HepG2 (cell line): ENCODE measurements around the gene PRSS16.
A peak's percentile ranks its signal among the peaks of the same experiment; 100 is the strongest.

Experiments
- ATF7 ChIP-seq, 2 experiments: fragments of 450-650 bp in 1 of 2; sonication (generic) in 1 of 2; formaldehyde crosslinking in 1 of 2; IDR thresholded peaks; 2 replicates each; pipeline versions ENCODE4 v1.4.0 to v1.6.1; 2016 to 2020; ENCODE audit warnings: antibody characterized with exemption in 1 of 2, mild to moderate bottlenecking in 1 of 2, missing genetic modification reagents in 1 of 2
- CBX5 ChIP-seq: sonication (generic); formaldehyde crosslinking; IDR thresholded peaks from 2 replicates; pipeline ENCODE4 v1.4.0; 2020; ENCODE audit warnings: missing genetic modification reagents, borderline replicate concordance
- EP300 ChIP-seq, 3 experiments: sonication (generic) in 1 of 3; formaldehyde crosslinking in 1 of 3; IDR thresholded peaks; 2 replicates each; pipeline versions ENCODE4 v1.5.1 to v1.6.1; 2011 to 2020; ENCODE audit warnings: low read depth in 2 of 3, low read length in 2 of 3, borderline replicate concordance in 1 of 3, improper control_type of control experiment in 1 of 3, mild to moderate bottlenecking in 1 of 3, missing genetic modification reagents in 1 of 3, moderate library complexity in 1 of 3
- JUN ChIP-seq: sonication (generic); formaldehyde crosslinking; IDR thresholded peaks from 2 replicates; pipeline ENCODE4 v1.4.0; 2020; ENCODE audit warnings: mild to moderate bottlenecking, missing genetic modification reagents
- SCMH1 ChIP-seq: sonication (generic); formaldehyde crosslinking; IDR thresholded peaks from 2 replicates; pipeline ENCODE4 v1.9.0; 2021; ENCODE audit warnings: missing genetic modification reagents, mild to moderate bottlenecking, borderline replicate concordance
- ZFP36 ChIP-seq: fragments of 150-350 bp; IDR thresholded peaks from 2 replicates; pipeline ENCODE4 v1.6.1; 2018; ENCODE audit warnings: borderline replicate concordance, low read length, low read depth; ENCODE audit not compliant: partially characterized antibody
- ZFP36L2 ChIP-seq: sonication (generic); formaldehyde crosslinking; IDR thresholded peaks from 2 replicates; pipeline ENCODE4 v1.4.0; 2020; ENCODE audit warnings: missing genetic modification reagents
- ZMYM4 ChIP-seq: sonication (generic); formaldehyde crosslinking; IDR thresholded peaks from 2 replicates; pipeline ENCODE4 v1.8.1; 2023; ENCODE audit warnings: mild to moderate bottlenecking, missing genetic modification reagents
- TF ChIP-seq, protein P1 (sequence below): sonication (generic); formaldehyde crosslinking; IDR thresholded peaks from 2 replicates; pipeline ENCODE4 v1.4.0; 2020; ENCODE audit warnings: missing genetic modification reagents

DNA sequence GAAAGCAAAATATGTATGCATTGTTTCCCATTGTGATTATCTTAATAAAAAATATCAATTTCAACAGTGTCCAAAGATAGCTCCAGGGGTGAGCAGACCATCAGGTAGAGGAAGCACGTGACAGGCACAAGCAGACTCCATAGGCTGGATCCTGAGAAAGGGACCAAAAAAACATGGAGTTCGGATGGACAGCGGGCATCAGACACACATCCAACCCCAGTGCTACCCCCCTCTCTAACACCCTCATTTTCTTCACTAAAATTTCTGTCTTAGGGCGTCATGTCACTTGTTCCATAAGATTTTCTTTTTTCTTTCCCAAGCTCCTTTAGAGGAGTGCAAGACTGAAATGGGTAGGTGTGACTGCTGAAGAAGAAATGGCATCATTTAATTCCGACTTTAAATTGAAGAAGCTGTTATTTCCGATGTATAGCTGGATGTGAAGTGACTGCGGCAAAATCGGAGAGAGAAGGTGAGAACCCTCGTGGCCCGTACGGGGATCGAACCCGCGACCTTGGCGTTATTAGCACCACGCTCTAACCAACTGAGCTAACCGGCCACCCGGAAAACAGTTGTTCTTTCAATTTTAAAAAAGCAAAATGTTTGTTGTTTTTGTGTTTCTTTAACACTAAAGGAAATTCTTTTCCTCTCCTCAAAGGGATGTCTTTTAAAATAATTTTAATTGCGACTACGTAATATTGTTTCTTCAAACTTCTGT is 10.3 kb upstream of the PRSS16 start:
- TF ChIP-seq JUN (CRISPR knock-in tag) (no peak), ZMYM4 (CRISPR knock-in tag) (no peak), ZFP36L2 (CRISPR knock-in tag) (no peak), SCMH1 (no peak), ATF7 (IDR thresholded peaks at IDR 0.05) (no peak), ATF7 (CRISPR knock-in tag; IDR thresholded peaks at IDR 0.05) (no peak), EP300 (IDR thresholded peaks at IDR 0.05; ENCODE audit: low read depth in 2 of 2, low read length in 2 of 2) (no peak), EP300 (CRISPR knock-in tag; IDR thresholded peaks at IDR 0.05; ENCODE audit: borderline replicate concordance) (no peak), CBX5 (CRISPR knock-in tag) (no peak), ZFP36 (no peak)
- TF ChIP-seq, protein P1, sequence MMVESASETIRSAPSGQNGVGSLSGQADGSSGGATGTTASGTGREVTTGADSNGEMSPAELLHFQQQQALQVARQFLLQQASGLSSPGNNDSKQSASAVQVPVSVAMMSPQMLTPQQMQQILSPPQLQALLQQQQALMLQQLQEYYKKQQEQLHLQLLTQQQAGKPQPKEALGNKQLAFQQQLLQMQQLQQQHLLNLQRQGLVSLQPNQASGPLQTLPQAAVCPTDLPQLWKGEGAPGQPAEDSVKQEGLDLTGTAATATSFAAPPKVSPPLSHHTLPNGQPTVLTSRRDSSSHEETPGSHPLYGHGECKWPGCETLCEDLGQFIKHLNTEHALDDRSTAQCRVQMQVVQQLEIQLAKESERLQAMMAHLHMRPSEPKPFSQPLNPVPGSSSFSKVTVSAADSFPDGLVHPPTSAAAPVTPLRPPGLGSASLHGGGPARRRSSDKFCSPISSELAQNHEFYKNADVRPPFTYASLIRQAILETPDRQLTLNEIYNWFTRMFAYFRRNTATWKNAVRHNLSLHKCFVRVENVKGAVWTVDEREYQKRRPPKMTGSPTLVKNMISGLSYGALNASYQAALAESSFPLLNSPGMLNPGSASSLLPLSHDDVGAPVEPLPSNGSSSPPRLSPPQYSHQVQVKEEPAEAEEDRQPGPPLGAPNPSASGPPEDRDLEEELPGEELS (CRISPR knock-in tag): 0 out of 2 replicates have a peak, but pooled peaks have one; percentile 19
